Glutamatergic neuron (in vitro differentiated cells): Measurements from ENCODE around the gene PLXNA2. TPM values are rescaled to one million over a fixed set of nuclear protein-coding genes. Genes with fewer than 3 reads are reported as not detected.
A peak's percentile ranks its signal among the peaks of the same experiment; 100 is the strongest.

Experiments
- DNase-seq: peaks from one replicate; pipeline ENCODE4 v3.0.0; 2022
- H3K27ac Mint-ChIP-seq: one replicate; pipeline ENCODE4 v1.8.0; 2020; ENCODE audit warnings: mild to moderate bottlenecking, mixed read lengths, inconsistent platforms; ENCODE audit not compliant: unreplicated experiment
- H3K27me3 Mint-ChIP-seq: one replicate; pipeline ENCODE4 v1.8.0; 2020; ENCODE audit warnings: mild to moderate bottlenecking, moderate library complexity, mixed read lengths, inconsistent platforms; ENCODE audit not compliant: unreplicated experiment
- H3K36me3 Mint-ChIP-seq: one replicate; pipeline ENCODE4 v1.8.0; 2020; ENCODE audit warnings: mild to moderate bottlenecking, mixed read lengths, inconsistent platforms; ENCODE audit not compliant: unreplicated experiment
- H3K4me1 Mint-ChIP-seq: one replicate; pipeline ENCODE4 v1.8.0; 2020; ENCODE audit warnings: mild to moderate bottlenecking, low read depth, mixed read lengths, inconsistent platforms; ENCODE audit not compliant: unreplicated experiment
- H3K4me3 Mint-ChIP-seq: one replicate; pipeline ENCODE4 v1.8.0; 2020; ENCODE audit warnings: mild to moderate bottlenecking, mixed read lengths, inconsistent platforms; ENCODE audit not compliant: unreplicated experiment
- H3K9me3 Mint-ChIP-seq: one replicate; pipeline ENCODE4 v1.8.0; 2020; ENCODE audit warnings: mild to moderate bottlenecking, moderate library complexity, mixed read lengths, inconsistent platforms; ENCODE audit not compliant: unreplicated experiment
- total RNA-seq: library from RNA; stranded (reverse); fragmentation: NEBNext Ultra II Directional; extraction: Animal tissue kit (Norgen Biotek cat#: 25700); gene quantifications from one replicate; pipeline ENCODE4 v1.2.1, GENCODE V29; 2021; ENCODE audit not compliant: unreplicated experiment
- TF ChIP-seq, protein P1 (sequence below): fragments of 200-600 bp; sonication (generic); IDR thresholded peaks from one replicate; pipeline ENCODE4 v1.5.0; 2021; ENCODE audit not compliant: partially characterized antibody, unreplicated experiment

The PLXNA2 gene
- total RNA-seq, 1 donor from 2014 or later, result 66.0 TPM

GRCh38 chr1:208225954-208226937, 17.9 kb downstream of the PLXNA2 start:
- TF ChIP-seq, protein P1, sequence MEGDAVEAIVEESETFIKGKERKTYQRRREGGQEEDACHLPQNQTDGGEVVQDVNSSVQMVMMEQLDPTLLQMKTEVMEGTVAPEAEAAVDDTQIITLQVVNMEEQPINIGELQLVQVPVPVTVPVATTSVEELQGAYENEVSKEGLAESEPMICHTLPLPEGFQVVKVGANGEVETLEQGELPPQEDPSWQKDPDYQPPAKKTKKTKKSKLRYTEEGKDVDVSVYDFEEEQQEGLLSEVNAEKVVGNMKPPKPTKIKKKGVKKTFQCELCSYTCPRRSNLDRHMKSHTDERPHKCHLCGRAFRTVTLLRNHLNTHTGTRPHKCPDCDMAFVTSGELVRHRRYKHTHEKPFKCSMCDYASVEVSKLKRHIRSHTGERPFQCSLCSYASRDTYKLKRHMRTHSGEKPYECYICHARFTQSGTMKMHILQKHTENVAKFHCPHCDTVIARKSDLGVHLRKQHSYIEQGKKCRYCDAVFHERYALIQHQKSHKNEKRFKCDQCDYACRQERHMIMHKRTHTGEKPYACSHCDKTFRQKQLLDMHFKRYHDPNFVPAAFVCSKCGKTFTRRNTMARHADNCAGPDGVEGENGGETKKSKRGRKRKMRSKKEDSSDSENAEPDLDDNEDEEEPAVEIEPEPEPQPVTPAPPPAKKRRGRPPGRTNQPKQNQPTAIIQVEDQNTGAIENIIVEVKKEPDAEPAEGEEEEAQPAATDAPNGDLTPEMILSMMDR, result no peak
- Mint-ChIP-seq H3K36me3 (peaks cover 7% of the 10 kb centered on the region), H3K4me3 (no peak overlapping the region), H3K4me1 (peaks cover 49% of the 10 kb centered on the region), H3K27me3 (peaks cover 2% of the 10 kb centered on the region), H3K9me3 (no peaks in the 10 kb centered on the region), H3K27ac (peak overlapping the region; percentile 49)
- DNase-seq, result no peak

GRCh38 chr1:208224192-208224713, 19.9 kb downstream of the PLXNA2 start:
- H3K27ac Mint-ChIP-seq, result no peak overlapping the region
- H3K4me1 Mint-ChIP-seq, result peaks cover 54% of the 10 kb centered on the region

GRCh38 chr1:208223136-208223535, 21.0 kb downstream of the PLXNA2 start:
- Mint-ChIP-seq H3K9me3 (peaks cover 4% of the 10 kb centered on the region), H3K27me3 (peaks cover 2% of the 10 kb centered on the region), H3K4me1 (peaks cover 52% of the 10 kb centered on the region), H3K27ac (no peak overlapping the region), H3K36me3 (peaks cover under 1% of the 10 kb centered on the region), H3K4me3 (no peak overlapping the region)
- DNase-seq, result no peak
- TF ChIP-seq, protein P1, result no peak

More at GRCh38 chr1:208224192-208224713, 19.9 kb downstream of the PLXNA2 start:
- no peak overlapping the region for H3K4me3 Mint-ChIP-seq
- H3K36me3 Mint-ChIP-seq, result peaks cover 7% of the 10 kb centered on the region
- H3K9me3 Mint-ChIP-seq, result no peaks in the 10 kb centered on the region
- peaks cover 2% of the 10 kb centered on the region for H3K27me3 Mint-ChIP-seq
- DNase-seq, result no peak
- TF ChIP-seq, protein P1, result no peak

DNA sequence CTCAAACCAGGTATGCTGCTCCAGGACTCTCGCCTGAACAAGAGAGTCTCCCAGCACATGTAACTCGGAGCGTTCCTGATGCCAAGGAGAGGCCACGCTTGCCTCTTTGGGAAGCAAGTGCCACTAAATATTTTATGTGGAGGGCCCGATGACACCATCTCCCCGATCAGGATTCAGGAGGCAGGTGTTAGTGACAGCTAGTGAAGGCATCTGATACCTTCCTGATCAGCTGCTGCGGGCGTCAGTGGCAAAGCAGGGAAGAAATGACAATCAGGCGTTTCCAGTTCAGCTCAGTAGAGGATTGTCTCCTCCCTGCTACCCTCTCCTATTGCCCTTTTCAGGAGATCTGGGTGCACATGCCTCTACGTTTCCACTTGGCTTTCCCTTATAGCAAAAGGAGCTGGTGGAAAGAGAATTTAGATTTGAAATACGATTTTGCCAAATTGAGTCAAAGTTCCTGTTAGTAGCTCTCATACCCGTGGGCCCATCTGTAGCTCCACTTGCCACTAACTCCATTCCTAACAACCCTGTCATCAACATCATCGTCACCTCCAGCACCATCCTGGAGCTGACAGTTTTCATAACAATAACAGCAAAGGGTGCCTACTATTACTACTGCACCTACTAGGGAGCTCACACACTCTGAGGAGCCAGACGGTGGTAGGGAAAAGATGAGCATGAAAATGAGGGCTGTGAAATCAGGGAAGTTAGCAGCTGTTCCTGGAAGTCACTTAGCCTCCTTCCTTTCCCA, 21.6 kb downstream of the PLXNA2 start:
- Mint-ChIP-seq H3K27ac (no peak overlapping the region), H3K9me3 (peaks cover 4% of the 10 kb centered on the region), H3K4me3 (no peak overlapping the region), H3K4me1 (peaks cover 47% of the 10 kb centered on the region), H3K36me3 (no peaks in the 10 kb centered on the region), H3K27me3 (peaks cover 2% of the 10 kb centered on the region)
- TF ChIP-seq, protein P1, result no peak
- DNase-seq, result no peak
